A549 (cell line): ENCODE measurements around the gene TMEM255B. TPM values are rescaled to one million over a fixed set of nuclear protein-coding genes. Genes with fewer than 3 reads are reported as not detected.

ENCODE experiments used
- ATAC-seq, 2 experiments: fragments of 200-7000 bp in 1 of 2; fragments of >200 bp in 1 of 2; cut with Nextera tagmentation in 1 of 2; cut with Tn5 transposase in 1 of 2; 3 replicates each; pipeline versions ENCODE4 v1.8.0 to v1.9.1; 2018 to 2020; ENCODE audit warnings: mild to moderate bottlenecking in 1 of 2, moderate library complexity in 1 of 2
- CTCF ChIA-PET: fragments of 300-600 bp; sonication (Branson Sonifier 250); formaldehyde crosslinking; extraction: SDS; loops from one replicate; lab custom pipeline; 2021; ENCODE audit warnings: antibody characterized with exemption, inconsistent platforms; lab: Yijun Ruan, JAX
- POLR2A ChIA-PET: fragments of 350-600 bp; formaldehyde crosslinking; extraction: SDS; loops from one replicate; lab custom pipeline; 2021; ENCODE audit warnings: antibody characterized with exemption, inconsistent platforms; lab: Yijun Ruan, JAX
- DNase-seq, 2 experiments: peaks; one replicate each; pipeline versions ENCODE4 v3.0.0 to v3.0.0-alpha.2; 2011 to 2016; ENCODE audit warnings: low read depth in 1 of 2, low spot score in 1 of 2
- FAIRE-seq: peaks from 2 replicates; lab custom pipeline; 2011; peaks lifted over from hg19 to GRCh38; lab: Jason Lieb, UNC
- H3K27ac ChIP-seq, 2 experiments: fragments of >200 bp; sonication (Bioruptor Twin); formaldehyde crosslinking; 3 replicates each; pipeline ENCODE4 v1.5.1; 2016 to 2017
- H3K4me1 ChIP-seq: fragments of >200 bp; sonication (Bioruptor Twin); formaldehyde crosslinking; 3 replicates; pipeline ENCODE4 v1.6.1; 2016
- H3K4me2 ChIP-seq: fragments of >200 bp; sonication (Bioruptor Twin); formaldehyde crosslinking; 3 replicates; pipeline ENCODE4 v1.6.1; 2016
- H3K4me3 ChIP-seq: fragments of >200 bp; sonication (Bioruptor Twin); formaldehyde crosslinking; 3 replicates; pipeline ENCODE4 v1.5.1; 2016
- H3K9me3 ChIP-seq: fragments of >200 bp; sonication (Bioruptor Twin); formaldehyde crosslinking; 3 replicates; pipeline ENCODE4 v1.6.1; 2016
- CBX2 ChIP-seq: fragments of 200-600 bp; sonication (generic); IDR thresholded peaks from 2 replicates; pipeline ENCODE4 v1.6.1; 2016; ENCODE audit warnings: low read depth, mild to moderate bottlenecking, borderline replicate concordance
- CBX8 ChIP-seq: fragments of 200-600 bp; sonication (generic); IDR thresholded peaks from 2 replicates; pipeline ENCODE4 v1.6.1; 2016
- CTCF ChIP-seq: fragments of >200 bp; sonication (Bioruptor Twin); formaldehyde crosslinking; IDR thresholded peaks from 3 replicates; pipeline ENCODE4 v1.5.1; 2016
- E2F6 ChIP-seq: IDR thresholded peaks from 2 replicates; pipeline ENCODE4 v1.6.1; 2012; ENCODE audit warnings: low read depth, borderline replicate concordance
- EHF ChIP-seq: fragments of 250-450 bp; sonication (Bioruptor Pico); IDR thresholded peaks from 2 replicates; pipeline ENCODE4 v1.5.0; 2020; ENCODE audit warnings: mild to moderate bottlenecking
- ESRRA ChIP-seq: fragments of 150-350 bp; IDR thresholded peaks from 2 replicates; pipeline ENCODE4 v1.6.1; 2014; ENCODE audit warnings: mild to moderate bottlenecking, low read length, borderline replicate concordance
- FOSL2 ChIP-seq, 2 experiments: fragments of 450-650 bp in 1 of 2; fragments of >200 bp in 1 of 2; sonication (Bioruptor Twin) in 1 of 2; formaldehyde crosslinking; IDR thresholded peaks; 2 replicates each; pipeline versions ENCODE4 v1.5.0 to v1.6.1; 2016 to 2020; ENCODE audit warnings: mild to moderate bottlenecking in 1 of 2, moderate library complexity in 1 of 2
- HEYL ChIP-seq: fragments of 250-450 bp; sonication (Bioruptor Pico); IDR thresholded peaks from 2 replicates; pipeline ENCODE4 v1.8.0; 2021; ENCODE audit warnings: mild to moderate bottlenecking, moderate library complexity
- HMGXB4 ChIP-seq: fragments of 250-450 bp; sonication (Bioruptor Pico); IDR thresholded peaks from 2 replicates; pipeline ENCODE4 v1.5.0; 2021; ENCODE audit warnings: mild to moderate bottlenecking, moderate library complexity, borderline replicate concordance
- HOXB13 ChIP-seq: fragments of 250-450 bp; sonication (Bioruptor Pico); IDR thresholded peaks from 2 replicates; pipeline ENCODE4 v1.5.0; 2020; ENCODE audit warnings: low read depth, mild to moderate bottlenecking, moderate library complexity
- HOXB5 ChIP-seq: fragments of 250-450 bp; sonication (Bioruptor Pico); IDR thresholded peaks from 2 replicates; pipeline ENCODE4 v1.5.0; 2020; ENCODE audit warnings: mild to moderate bottlenecking, moderate library complexity
- KDM1A ChIP-seq: fragments of 200-600 bp; sonication (generic); IDR thresholded peaks from 2 replicates; pipeline ENCODE4 v1.6.1; 2016; ENCODE audit warnings: low read depth, mild to moderate bottlenecking
- POLR2A ChIP-seq: IDR thresholded peaks from 2 replicates; pipeline ENCODE4 v1.6.1; 2012; ENCODE audit warnings: mild to moderate bottlenecking, low read length
- POLR2AphosphoS2 ChIP-seq: conservative IDR thresholded peaks from 2 replicates; pipeline ENCODE4 v1.6.1; 2012; ENCODE audit warnings: low read length, improper control_type of control experiment, inconsistent platforms
- RCOR1 ChIP-seq: fragments of 150-350 bp; IDR thresholded peaks from 2 replicates; pipeline ENCODE4 v1.6.1; 2014; ENCODE audit warnings: antibody characterized with exemption, low read length, low read depth
- SREBF2 ChIP-seq: fragments of 450-650 bp; IDR thresholded peaks from 2 replicates; pipeline ENCODE4 v1.6.1; 2014; ENCODE audit warnings: mild to moderate bottlenecking, moderate library complexity
- TFCP2L1 ChIP-seq: fragments of 250-450 bp; sonication (Bioruptor Pico); IDR thresholded peaks from 2 replicates; pipeline ENCODE4 v1.5.0; 2021; ENCODE audit warnings: mild to moderate bottlenecking
- USF2 ChIP-seq: fragments of 450-650 bp; IDR thresholded peaks from 2 replicates; pipeline ENCODE4 v1.6.1; 2014; ENCODE audit warnings: antibody characterized with exemption
- ZFP36 ChIP-seq: fragments of 450-650 bp; IDR thresholded peaks from 2 replicates; pipeline ENCODE4 v1.6.1; 2014; ENCODE audit warnings: borderline replicate concordance; ENCODE audit not compliant: partially characterized antibody
- WGBS: methylation state at CpG from one replicate; pipeline ENCODE4 v1.1.6; 2017; ENCODE audit errors: missing lambda C conversion rate; 5-methylcytosine and 5-hydroxymethylcytosine counted together
- polyA plus RNA-seq, 4 experiments: library from polyadenylated mRNA; depleted of rRNA in 3 of 4; stranded (reverse); fragments of >200 nt; fragmentation: RNase III in 1 of 4; extraction: RNeasy Plus Mini Kit Qiagen cat#74134 plus additional on column Dnase treatment in 1 of 4; gene quantifications; 2 replicates in 3 of 4; 3 replicates in 1 of 4; pipeline ENCODE4 v1.2.3, GENCODE V29; 2011 to 2017
- TF ChIP-seq, protein P1 (sequence below): IDR thresholded peaks from 2 replicates; pipeline ENCODE4 v1.6.1; 2012
- TF ChIP-seq, protein P2 (sequence below): IDR thresholded peaks from 2 replicates; pipeline ENCODE4 v1.6.1; 2012
- TF ChIP-seq, protein P3 (sequence below): fragments of 150-350 bp; IDR thresholded peaks from 2 replicates; pipeline ENCODE4 v1.6.1; 2014; ENCODE audit warnings: low read depth, mild to moderate bottlenecking, low read length

Gene TMEM255B
- polyA plus RNA-seq, 2 of the 4 experiments (the other 2 are of a cell fraction), result 0.54 to 1.1 TPM

DNA sequence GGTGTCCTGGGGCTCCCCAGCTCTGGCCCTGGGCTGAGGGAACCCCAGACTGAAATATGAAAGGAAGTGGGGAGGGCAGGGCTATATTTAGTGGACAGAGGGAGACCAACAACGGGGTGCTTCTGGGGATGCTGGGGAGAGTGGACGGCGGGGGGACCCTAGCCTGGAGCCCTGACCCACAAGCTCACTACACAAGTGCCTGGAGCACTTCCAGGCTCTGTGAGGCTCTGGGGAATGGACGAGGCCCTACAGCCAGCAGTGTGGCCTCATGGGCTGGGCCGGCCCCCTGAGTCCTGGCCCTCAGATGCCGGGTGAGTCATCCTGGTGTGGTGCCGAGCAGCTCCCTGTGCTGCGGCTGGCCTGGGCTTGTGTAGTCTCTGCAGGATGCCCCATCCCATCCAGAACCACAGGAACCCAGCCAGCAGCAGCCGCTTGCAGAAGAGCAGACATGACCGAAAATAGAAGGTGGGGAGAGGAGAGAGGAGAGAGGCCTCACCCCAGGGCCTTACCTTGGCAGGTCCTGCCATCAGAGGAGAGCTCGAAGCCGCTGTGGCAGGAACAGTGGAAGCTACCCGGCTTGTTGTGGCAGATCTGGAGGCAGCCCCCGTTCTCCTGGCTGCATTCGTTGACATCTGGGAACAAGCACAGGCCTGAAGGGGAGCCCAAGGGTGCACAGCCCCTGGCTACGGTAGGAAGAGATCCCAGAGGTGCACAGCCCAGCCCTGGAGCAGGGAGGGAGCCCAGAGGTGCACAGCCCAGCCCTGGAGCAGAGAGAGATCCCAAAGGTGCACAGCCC, 78.7 kb downstream of the TMEM255B start:
- Histone ChIP-seq H3K9me3 (no peaks in the 10 kb centered on the region), H3K4me2 (peak overlapping the region; percentile 93), H3K4me3 (peak overlapping the region; percentile 82), H3K4me1 (peaks cover 46% of the 10 kb centered on the region), H3K27ac (peak overlapping the region; percentile 100)
- ATAC-seq, result peak; percentile 87 to 94
- no peak for FAIRE-seq
- peak; percentile 62 to 86 for DNase-seq
- 5% methylated on average over 11 of the region's 16 CpGs for WGBS
- CTCF ChIA-PET, result interaction anchor here (1.2 to 1.3 kb wide), 2 partner anchors 17 to 182 kb away, joined by 3 read pairs; no protein-coding TSS in a partner anchor
- TF ChIP-seq CBX8 (no peak), HEYL (no peak), POLR2A (peak; percentile 58), FOSL2 (IDR thresholded peaks at IDR 0.05) (peak; percentile 50; the same call in 1 of the 2 replicates), FOSL2 (CRISPR knock-in tag; IDR thresholded peaks at IDR 0.05) (peak; percentile 93), HOXB13 (no peak)
- TF ChIP-seq, protein P1, sequence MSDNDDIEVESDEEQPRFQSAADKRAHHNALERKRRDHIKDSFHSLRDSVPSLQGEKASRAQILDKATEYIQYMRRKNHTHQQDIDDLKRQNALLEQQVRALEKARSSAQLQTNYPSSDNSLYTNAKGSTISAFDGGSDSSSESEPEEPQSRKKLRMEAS, result peak; percentile 82
- POLR2A ChIA-PET, result interaction anchor here (0.6 to 1.8 kb wide), 3 partner anchors 12 to 18 kb away, joined by 3 to 10 read pairs (median 5); no protein-coding TSS in a partner anchor

DNA sequence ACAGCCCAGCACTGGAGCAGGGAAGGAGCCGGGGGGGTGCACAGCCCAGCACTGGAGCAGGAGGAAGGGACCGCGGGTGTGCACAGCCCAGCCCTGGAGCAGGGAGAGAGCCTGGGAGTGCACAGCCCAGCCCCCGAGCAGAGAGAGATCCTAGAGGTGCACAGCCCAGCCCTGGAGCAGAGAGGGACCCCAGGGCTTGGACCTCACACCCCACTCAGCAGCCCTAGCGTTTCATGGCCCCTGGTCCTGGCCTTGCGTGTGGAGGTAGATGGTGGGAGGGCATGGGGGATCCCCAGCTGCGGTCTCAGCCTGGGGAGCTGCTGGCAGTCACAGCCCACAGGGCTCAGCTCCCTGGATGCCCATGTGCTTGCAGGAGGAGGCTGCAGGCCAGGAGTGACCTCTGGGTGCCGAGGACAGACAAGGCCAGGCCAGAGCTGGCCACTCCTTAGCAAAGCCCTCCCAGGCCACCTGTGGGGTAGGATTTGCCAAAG, 79.7 kb downstream of the TMEM255B start:
- peaks cover 41% of the 10 kb centered on the region for H3K4me1 ChIP-seq
- FAIRE-seq, result no peak
- no peak for TF ChIP-seq POLR2A
- TF ChIP-seq KDM1A, result no peak
- TF ChIP-seq CBX2, result no peak
- TF ChIP-seq, protein P2, sequence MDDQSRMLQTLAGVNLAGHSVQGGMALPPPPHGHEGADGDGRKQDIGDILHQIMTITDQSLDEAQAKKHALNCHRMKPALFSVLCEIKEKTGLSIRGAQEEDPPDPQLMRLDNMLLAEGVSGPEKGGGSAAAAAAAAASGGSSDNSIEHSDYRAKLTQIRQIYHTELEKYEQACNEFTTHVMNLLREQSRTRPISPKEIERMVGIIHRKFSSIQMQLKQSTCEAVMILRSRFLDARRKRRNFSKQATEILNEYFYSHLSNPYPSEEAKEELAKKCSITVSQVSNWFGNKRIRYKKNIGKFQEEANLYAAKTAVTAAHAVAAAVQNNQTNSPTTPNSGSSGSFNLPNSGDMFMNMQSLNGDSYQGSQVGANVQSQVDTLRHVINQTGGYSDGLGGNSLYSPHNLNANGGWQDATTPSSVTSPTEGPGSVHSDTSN, result no peak
- TF ChIP-seq CTCF, result no peak
- H3K4me2 ChIP-seq, result peak overlapping the region; percentile 93
- ChIA-PET POLR2A (no interaction called here), CTCF (interaction anchor here (0.7 to 2.1 kb wide), 2 partner anchors 15 to 19 kb away, joined by 3 to 7 read pairs; no protein-coding TSS in a partner anchor)
- WGBS, result 0% methylated on average over 2 of the region's 8 CpGs
- H3K9me3 ChIP-seq, result no peaks in the 10 kb centered on the region
- no peak for DNase-seq
- ATAC-seq, result no peak
- H3K27ac ChIP-seq, result peak overlapping the region; percentile 100
- H3K4me3 ChIP-seq, result peak overlapping the region; percentile 82

DNA sequence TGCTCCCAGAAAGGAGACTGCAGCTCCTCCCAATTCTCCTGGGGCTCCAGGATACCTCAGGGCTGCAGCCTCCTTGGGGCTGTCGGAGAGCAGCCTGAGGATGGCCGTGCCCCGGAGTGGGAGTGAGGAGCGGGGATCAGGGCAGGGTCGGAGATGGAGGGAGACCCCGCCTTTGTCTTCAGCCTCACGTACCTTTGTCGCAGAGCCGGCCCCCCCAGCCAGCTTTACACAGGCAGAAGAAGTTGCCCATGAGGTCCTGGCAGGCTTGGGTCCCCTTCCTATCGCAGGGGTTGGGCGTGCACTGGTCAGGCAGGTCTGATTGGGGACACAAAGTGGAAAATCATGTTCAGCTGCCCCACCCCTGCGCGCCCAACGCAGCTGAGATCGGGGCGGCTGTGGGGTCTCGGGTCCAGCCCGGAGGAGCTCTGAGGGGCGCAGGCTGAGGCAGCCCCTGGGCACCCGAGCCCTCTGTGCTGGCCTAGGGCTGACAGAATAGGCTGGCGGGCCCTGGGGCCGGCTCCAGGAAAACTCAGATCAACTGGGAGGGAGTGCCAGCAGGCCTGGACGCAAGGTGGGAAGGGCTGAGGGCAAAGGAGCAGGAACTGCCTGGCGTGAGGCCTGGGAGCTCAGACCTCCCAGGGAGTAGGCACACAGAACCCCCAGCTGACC, 80.6 kb downstream of the TMEM255B start:
- ChIA-PET CTCF (interaction anchor here (0.7 to 2.1 kb wide), 2 partner anchors 15 to 20 kb away, joined by 3 to 7 read pairs; no protein-coding TSS in a partner anchor), POLR2A (no interaction called here)
- DNase-seq (no peak), FAIRE-seq (no peak), ATAC-seq (no peak)
- Histone ChIP-seq H3K27ac (peak overlapping the region; percentile 100), H3K4me3 (peak overlapping the region; percentile 82), H3K9me3 (0 out of 3 replicates have a peak, but pooled peaks cover 2% of the 10 kb centered on the region), H3K4me1 (peaks cover 41% of the 10 kb centered on the region), H3K4me2 (peak overlapping the region; percentile 93)
- 90% methylated on average over 5 of the region's 24 CpGs for WGBS
- no peak for TF ChIP-seq RCOR1
- TF ChIP-seq USF2, result no peak
- TF ChIP-seq HMGXB4 (CRISPR knock-in tag), result no peak
- no peak for TF ChIP-seq EHF (CRISPR knock-in tag)
- no peak for TF ChIP-seq CBX2
- TF ChIP-seq HOXB5, result no peak
- TF ChIP-seq POLR2AphosphoS2, result no peak
- TF ChIP-seq, protein P3, sequence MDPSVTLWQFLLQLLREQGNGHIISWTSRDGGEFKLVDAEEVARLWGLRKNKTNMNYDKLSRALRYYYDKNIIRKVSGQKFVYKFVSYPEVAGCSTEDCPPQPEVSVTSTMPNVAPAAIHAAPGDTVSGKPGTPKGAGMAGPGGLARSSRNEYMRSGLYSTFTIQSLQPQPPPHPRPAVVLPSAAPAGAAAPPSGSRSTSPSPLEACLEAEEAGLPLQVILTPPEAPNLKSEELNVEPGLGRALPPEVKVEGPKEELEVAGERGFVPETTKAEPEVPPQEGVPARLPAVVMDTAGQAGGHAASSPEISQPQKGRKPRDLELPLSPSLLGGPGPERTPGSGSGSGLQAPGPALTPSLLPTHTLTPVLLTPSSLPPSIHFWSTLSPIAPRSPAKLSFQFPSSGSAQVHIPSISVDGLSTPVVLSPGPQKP, result no peak
- no peak for TF ChIP-seq E2F6
- no peak for TF ChIP-seq SREBF2
- TF ChIP-seq ZFP36, result no peak
- TF ChIP-seq ESRRA, result no peak
- TF ChIP-seq HEYL, result no peak
- no peak for TF ChIP-seq TFCP2L1
